HG03460 (cell line): Measurements from ENCODE around the gene WNT2B.

Experiments
- ATAC-seq: cut with Tn5 transposase; IDR thresholded peaks from one replicate; pipeline ENCODE4 v1.9.1; 2021; ENCODE audit not compliant: unreplicated experiment

WNT2B gene

DNA sequence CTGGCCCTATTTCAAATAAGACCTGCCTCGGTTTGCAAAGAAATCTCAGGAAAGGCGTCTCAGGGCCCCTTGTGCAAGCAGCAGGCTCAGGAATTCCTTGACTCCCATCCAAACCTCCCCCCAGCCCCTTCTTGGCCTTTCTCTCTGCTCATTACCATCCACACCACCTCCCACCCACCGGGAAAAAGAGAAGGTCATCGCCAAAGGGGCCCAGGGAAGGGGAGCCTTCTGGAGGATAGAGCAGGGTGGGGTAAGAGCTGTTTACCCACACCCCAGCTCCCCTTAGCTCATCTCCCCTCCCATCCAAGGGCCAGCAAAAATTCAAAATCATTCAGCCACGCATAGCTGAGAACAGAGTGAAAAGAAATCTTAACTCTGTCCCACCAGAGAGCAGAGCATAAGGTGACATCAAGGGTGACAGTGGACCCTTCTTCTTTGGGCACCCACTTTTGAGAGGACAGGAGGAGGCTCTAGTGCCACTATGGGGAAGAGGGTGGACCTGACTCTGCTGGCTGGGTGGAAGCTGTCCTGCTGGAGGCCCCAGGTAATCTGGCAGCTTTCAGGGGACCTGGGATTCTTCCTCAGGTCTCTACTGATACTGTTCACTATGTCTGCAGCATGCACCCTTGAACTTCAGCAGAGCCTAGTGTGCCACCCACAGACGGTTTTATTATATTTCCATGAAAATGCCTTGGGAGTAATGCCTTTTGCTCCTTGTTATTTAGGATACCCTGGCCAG, 3.9 kb upstream of the WNT2B start:
- ATAC-seq = no peak

- ATAC-seq = no peak
Observed at GRCh38 chr1:112505400-112505785, 3.4 kb upstream of the WNT2B start.

- ATAC-seq = no peak
Observed at GRCh38 chr1:112505878-112506277, 2.9 kb upstream of the WNT2B start.

GRCh38 chr1:112506306-112506705, 2.5 kb upstream of the WNT2B start:
- no peak for ATAC-seq

DNA sequence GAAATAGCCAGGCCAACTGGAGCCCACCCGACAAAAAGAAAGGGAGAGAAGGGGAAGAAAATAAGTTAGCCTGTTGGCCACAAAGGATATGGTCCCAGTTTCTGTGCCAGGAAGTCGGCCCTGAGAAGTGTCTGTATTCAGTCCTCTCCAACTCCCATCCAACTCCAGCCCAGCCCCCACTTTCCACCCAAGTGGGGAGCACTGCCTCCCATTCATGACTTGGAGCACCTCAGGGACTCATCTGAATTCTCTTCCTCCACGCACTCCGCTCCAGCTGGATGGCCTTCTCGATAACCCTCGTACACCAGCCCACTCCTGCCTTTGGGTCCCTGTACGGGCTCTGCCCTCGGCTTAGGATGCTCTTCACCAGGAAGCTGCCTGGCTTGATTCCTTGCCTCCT, 2.0 kb upstream of the WNT2B start:
- no peak for ATAC-seq

GRCh38 chr1:112507336-112507735, 1.4 kb upstream of the WNT2B start:
- no peak for ATAC-seq

GRCh38 chr1:112507921-112508277, 866 bp upstream of the WNT2B start:
- no peak for ATAC-seq

- ATAC-seq = no peak
Observed at GRCh38 chr1:112509005-112509659, 367 bp downstream of the WNT2B start.

DNA sequence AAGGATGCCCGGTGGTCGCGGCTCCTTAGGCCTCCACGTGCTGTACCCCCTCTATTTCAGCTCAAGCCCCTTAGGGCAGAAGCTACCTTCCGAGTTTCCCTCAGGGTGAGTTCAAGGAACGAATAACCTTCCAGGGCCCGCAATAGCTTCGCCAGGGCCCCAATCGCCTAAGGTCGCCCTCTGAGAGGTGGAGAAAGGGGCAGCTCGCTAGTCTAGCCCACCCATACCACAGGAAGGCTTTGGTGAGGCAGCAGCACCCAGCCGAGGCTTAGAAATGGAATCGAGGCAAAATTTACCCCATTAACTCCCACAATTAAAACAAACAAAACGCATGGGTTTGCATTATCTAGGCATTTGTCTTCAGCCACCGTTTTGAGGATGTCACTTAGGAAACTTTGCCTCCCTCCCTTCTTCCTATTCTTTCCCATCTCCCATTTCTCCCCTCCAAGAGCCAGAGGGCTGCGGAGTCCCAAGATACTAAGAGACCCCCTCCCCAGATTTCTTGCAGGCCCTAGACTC, 954 bp downstream of the WNT2B start:
- no peak for ATAC-seq

- no peak for ATAC-seq
Observed at GRCh38 chr1:112510340-112510739, 1.6 kb downstream of the WNT2B start.

DNA sequence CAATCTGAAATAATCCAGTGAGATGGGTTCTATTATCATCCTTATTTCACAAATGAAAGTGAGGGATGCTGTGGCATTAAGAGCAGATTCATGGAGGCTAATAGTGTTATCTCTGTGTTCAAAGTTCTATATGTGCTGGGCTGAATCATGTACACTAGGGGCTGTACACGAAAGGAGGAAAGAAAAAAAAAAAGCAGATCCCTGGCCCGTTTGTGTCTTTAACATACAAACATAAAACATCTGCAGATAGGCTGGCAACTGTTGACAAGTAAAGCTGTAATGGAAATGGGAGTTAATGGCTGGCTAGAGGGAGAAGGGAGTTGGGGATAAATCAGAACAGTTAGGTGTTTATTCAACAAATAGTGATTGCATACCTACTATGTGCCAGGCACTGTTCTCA, 3.1 kb downstream of the WNT2B start:
- ATAC-seq = no peak

DNA sequence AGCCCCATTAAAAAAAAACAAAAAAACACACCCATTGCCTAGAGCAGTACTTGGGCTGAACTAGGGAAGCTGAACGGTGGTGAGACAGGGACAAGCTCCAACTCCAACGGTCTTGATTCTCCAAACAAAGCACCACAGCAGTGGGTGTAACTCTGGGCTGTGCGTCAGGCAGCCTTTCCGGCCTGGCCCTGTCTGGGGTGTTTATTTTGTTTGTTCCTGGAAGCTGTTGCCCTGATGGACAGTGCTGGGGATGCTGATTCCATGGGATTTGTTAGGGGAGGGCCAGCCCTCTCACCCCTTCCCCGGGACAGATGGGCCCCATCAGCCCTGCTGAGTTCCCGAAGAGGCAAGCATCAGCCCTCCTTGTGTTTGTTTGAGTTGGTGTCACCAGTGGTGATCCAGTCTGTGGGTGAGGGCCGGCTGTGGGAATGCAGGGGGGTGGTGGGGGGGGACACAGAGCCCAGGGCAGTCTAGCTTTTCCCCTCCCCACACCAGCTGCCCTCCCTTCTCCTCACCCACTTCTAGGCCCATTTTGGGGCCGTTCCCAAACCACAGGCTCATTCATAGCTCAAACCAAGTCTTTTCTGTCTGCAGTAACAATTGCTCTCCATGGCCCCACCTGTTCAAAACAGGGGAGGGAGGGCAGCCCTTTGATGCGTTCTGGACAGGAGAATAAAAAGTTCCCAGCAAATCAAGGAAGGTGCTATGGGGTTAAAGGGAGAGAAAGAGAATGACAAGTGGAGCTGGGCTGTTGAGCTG, 4.5 kb downstream of the WNT2B start:
- ATAC-seq = no peak

DNA sequence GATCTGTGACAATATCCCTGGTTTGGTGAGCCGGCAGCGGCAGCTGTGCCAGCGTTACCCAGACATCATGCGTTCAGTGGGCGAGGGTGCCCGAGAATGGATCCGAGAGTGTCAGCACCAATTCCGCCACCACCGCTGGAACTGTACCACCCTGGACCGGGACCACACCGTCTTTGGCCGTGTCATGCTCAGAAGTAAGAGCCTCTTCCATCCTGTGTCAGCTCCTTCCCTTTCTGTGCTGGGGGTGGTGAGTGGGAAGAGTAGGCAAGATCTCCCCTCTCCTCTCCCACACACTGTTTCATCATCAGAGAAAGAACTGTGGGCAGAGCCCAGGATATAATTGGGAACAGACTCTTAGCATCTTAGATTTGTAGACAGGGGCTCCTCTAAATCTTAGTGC, 6.1 kb downstream of the WNT2B start:
- no peak for ATAC-seq

DNA sequence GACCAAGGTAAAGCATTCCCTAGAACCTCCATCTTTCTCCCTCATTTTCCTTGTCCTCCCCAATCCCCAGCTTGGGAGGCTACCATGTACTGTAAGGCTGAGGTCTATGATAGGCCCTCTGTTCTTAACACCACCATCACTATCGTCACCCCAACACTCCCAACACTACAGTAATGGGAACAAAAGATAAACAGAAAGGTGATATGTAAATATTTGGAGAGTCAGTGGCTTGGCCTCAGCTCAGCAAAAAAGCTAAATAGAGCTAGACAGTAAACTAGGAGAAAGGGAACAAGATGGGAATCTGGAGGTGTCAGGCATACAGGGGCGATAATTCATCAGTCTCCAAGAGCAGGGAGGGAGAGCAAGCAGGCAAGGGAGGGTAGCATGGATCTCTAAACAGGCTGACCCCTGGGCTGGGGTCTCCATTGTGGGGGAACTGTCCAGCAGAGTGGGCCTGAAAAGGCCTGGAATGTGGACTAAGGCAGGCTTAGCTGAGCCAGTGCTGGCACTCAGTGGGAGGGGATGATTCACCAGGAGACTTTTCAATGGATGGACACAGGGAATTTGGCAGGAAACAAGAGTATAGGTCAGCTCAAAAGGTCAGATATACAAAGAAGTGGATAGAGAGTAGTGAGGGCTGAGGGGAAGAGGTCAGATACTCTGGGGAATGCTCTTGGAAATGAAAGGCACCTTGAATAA, 6.7 kb downstream of the WNT2B start:
- ATAC-seq = no peak

DNA sequence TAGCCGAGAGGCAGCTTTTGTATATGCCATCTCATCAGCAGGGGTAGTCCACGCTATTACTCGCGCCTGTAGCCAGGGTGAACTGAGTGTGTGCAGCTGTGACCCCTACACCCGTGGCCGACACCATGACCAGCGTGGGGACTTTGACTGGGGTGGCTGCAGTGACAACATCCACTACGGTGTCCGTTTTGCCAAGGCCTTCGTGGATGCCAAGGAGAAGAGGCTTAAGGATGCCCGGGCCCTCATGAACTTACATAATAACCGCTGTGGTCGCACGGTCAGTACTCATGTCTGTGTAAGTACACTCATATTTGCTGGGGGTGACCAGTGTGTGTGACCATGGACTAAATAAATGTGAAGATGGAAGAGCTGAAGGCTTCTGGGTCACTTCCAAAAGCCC, 7.4 kb downstream of the WNT2B start:
- no peak for ATAC-seq

DNA sequence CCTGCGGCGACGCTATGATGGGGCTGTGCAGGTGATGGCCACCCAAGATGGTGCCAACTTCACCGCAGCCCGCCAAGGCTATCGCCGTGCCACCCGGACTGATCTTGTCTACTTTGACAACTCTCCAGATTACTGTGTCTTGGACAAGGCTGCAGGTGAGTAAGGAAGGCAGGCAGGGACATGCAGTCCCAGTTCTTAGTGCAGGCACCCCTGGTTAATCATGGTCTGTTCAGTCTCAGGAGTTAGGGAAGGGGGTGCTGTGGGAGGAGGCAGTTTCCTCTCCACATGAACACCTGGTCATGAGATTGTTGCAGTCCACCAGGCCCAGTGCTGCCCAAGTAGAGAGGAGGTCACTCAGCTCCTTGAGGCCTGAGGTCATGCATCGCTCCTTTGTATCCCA, 8.5 kb downstream of the WNT2B start:
- no peak for ATAC-seq

DNA sequence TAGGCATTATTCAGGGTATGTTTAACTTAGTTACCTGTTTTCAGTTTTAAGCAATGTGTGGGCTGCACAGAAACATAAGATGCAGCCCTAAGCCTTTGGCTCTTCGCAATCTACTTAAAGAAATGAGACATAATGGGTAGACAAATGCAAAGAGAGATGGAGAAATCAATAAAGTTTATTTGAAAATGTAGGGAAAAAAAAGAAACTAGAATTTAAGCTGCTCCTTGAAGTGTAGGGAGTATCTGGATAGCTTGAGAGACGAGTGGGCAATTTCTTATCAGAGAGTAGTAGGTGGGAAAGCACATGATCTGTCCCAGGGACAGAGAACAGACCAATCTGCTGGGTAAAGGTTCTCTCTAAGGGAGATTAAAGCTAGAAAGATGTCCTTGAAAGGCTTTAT, 8.9 kb downstream of the WNT2B start:
- no peak for ATAC-seq

- no peak for ATAC-seq
Observed at GRCh38 chr1:112518186-112518585, 9.4 kb downstream of the WNT2B start.

DNA sequence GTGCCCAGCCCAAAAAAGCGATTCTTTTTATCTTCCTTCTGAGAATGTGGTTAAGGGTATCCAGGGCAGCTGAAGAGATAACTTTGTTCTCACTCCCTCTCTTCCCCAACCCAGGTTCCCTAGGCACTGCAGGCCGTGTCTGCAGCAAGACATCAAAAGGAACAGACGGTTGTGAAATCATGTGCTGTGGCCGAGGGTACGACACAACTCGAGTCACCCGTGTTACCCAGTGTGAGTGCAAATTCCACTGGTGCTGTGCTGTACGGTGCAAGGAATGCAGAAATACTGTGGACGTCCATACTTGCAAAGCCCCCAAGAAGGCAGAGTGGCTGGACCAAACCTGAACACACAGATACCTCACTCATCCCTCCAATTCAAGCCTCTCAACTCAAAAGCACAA, 11.4 kb downstream of the WNT2B start:
- ATAC-seq = no peak

GRCh38 chr1:112522621-112523020, 13.9 kb downstream of the WNT2B start:
- no peak for ATAC-seq

- ATAC-seq = no peak
Observed at GRCh38 chr1:112524251-112524650, 15.5 kb downstream of the WNT2B start.
